ENCODE results near the gene DKK3. TPM values are rescaled to one million over a fixed set of nuclear protein-coding genes. Genes with fewer than 3 reads are reported as not detected.
A peak's percentile ranks its signal among the peaks of the same experiment; 100 is the strongest.

DKK3 gene
- polyA plus RNA-seq, 2 of the 4 experiments (the other 2 are of a cell fraction), result 18.4 to 20.8 TPM

- H3K4me3 ChIP-seq, result no peak overlapping the region
- H3K9me3 ChIP-seq, result no peaks in the 10 kb centered on the region
- no peak overlapping the region for H3K27ac ChIP-seq
- no peaks in the 10 kb centered on the region for H3K4me1 ChIP-seq
- POLR2A ChIA-PET, result no interaction called here
- no peak for DNase-seq (ENCODE audit: low read depth in 1 of 2, low spot score in 1 of 2)
- CTCF ChIA-PET, result no interaction called here
- TF ChIP-seq POLR2A (IDR thresholded peaks at IDR 0.05; ENCODE audit: low read length) (no peak), REST (IDR thresholded peaks at IDR 0.05) (no peak), EHMT2 (IDR thresholded peaks at IDR 0.05; ENCODE audit: low read depth) (no peak)
- ATAC-seq, result no peak
- FAIRE-seq, result peak; percentile 49
- H3K4me2 ChIP-seq, result no peak overlapping the region
These were observed 84.6 kb downstream of the DKK3 start for GRCh38 chr11:11923828-11924227.

GRCh38 chr11:11916981-11917399, 91.4 kb downstream of the DKK3 start:
- ChIA-PET CTCF (interaction anchor here (1.2 kb wide), 1 partner anchor 49 kb away, joined by 4 read pairs; no protein-coding TSS in a partner anchor), POLR2A (no interaction called here)
- WGBS (ENCODE audit: missing lambda C conversion rate), result 100% methylated on average over 1 of the region's 1 CpG
- no peak overlapping the region for H3K4me3 ChIP-seq
- FAIRE-seq (no peak), ATAC-seq (no peak), DNase-seq (ENCODE audit: low read depth in 1 of 2, low spot score in 1 of 2) (no peak)
- H3K27ac ChIP-seq, result no peak overlapping the region
- TF ChIP-seq KDM5A (IDR thresholded peaks at IDR 0.05), result no peak
- no peak for TF ChIP-seq REST (IDR thresholded peaks at IDR 0.05)
- no peak for TF ChIP-seq CBX8 (IDR thresholded peaks at IDR 0.05)
- no peak for TF ChIP-seq PHF8 (IDR thresholded peaks at IDR 0.05; ENCODE audit: borderline replicate concordance, low read depth)
- TF ChIP-seq, protein P1, sequence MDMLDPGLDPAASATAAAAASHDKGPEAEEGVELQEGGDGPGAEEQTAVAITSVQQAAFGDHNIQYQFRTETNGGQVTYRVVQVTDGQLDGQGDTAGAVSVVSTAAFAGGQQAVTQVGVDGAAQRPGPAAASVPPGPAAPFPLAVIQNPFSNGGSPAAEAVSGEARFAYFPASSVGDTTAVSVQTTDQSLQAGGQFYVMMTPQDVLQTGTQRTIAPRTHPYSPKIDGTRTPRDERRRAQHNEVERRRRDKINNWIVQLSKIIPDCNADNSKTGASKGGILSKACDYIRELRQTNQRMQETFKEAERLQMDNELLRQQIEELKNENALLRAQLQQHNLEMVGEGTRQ (IDR thresholded peaks at IDR 0.05), result no peak
- no peak for TF ChIP-seq CBX2 (IDR thresholded peaks at IDR 0.05; ENCODE audit: borderline replicate concordance, low read depth)
- TF ChIP-seq ATOH8 (CRISPR knock-in tag; IDR thresholded peaks at IDR 0.05; ENCODE audit: low read depth), result no peak
- TF ChIP-seq FOXS1 (CRISPR knock-in tag; IDR thresholded peaks at IDR 0.05), result no peak
- TF ChIP-seq TFCP2L1 (CRISPR knock-in tag; IDR thresholded peaks at IDR 0.05), result no peak
- no peak for TF ChIP-seq MAFK (IDR thresholded peaks at IDR 0.05; ENCODE audit: partially characterized antibody)
- no peak for TF ChIP-seq EHF (CRISPR knock-in tag; IDR thresholded peaks at IDR 0.05)
- TF ChIP-seq RCOR1 (IDR thresholded peaks at IDR 0.05; ENCODE audit: low read depth, low read length), result no peak
- no peak for TF ChIP-seq HOXA7 (CRISPR knock-in tag; IDR thresholded peaks at IDR 0.05)
- no peak for TF ChIP-seq ZFP36 (IDR thresholded peaks at IDR 0.05; ENCODE audit: borderline replicate concordance, partially characterized antibody)
- TF ChIP-seq CEBPB (IDR thresholded peaks at IDR 0.05), result no peak
- no peak overlapping the region for H3K4me2 ChIP-seq
- H3K9me3 ChIP-seq, result no peaks in the 10 kb centered on the region
- H3K4me1 ChIP-seq, result no peaks in the 10 kb centered on the region

Measured in A549 (cell line).